Measurements from ENCODE around the gene GSE1.
A peak's percentile ranks its signal among the peaks of the same experiment; 100 is the strongest.

GSE1 gene

GRCh38 chr16:85706449-85707034 lies 93.4 kb downstream of the GSE1 start:
- no peak for DNase-seq (ENCODE audit: low spot score)

GRCh38 chr16:85707528-85708095 lies 94.5 kb downstream of the GSE1 start:
- DNase-seq (ENCODE audit: low spot score), result no peak

GRCh38 chr16:85708338-85708737 lies 95.2 kb downstream of the GSE1 start:
- no peak for DNase-seq (ENCODE audit: low spot score)

GRCh38 chr16:85709766-85710585 lies 96.9 kb downstream of the GSE1 start:
- no peak for DNase-seq (ENCODE audit: low spot score)

DNA sequence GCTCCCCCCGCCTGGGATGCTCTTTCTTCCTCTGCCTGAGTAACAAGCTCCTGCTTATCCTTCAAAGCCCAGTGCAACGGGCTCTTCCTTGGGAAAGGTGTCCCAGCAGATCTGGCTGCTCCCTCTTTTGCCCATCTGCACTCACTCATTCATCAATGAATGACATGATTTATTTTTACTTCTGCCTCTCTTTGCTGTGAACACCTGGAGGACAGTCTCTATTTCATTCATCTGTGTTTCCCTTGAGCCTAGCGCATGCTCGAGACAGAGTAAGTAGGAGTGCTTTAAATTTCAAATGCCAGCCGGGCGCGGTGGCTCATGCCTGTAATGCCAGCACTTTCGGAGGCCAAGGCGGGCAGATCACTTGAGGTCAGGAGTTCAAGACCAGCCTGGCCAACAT lies 97.6 kb downstream of the GSE1 start:
- no peak for DNase-seq (ENCODE audit: low spot score)

DNA sequence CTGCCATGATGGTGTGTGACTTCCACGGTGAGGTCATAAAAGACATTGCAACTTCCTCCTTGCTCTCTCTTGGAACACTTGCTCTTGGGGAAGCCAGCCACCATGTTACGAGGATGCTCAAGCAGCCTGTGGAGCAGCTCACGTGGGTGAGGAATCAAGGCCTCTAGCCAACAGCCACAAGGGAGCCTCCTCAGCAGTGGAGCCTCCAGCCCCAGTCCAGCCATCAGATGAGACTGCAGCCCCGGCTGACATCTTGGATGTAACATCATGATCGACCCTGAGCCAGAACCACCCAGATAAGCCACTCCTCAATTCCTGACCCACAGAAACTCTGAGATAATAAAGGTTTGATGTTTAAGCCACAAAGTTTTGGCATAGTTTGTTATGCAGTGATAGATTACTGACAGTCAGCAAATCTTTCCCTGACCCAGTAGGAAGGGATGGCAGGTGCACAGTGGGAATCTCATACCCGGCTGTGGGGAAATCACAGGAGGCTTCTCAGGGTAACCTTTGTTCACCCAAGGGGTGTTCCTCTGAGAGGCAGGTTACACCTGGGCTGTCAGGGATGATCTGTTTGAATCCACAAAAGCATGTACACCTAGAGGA lies 99.0 kb downstream of the GSE1 start:
- DNase-seq (ENCODE audit: low spot score), result no peak

DNA sequence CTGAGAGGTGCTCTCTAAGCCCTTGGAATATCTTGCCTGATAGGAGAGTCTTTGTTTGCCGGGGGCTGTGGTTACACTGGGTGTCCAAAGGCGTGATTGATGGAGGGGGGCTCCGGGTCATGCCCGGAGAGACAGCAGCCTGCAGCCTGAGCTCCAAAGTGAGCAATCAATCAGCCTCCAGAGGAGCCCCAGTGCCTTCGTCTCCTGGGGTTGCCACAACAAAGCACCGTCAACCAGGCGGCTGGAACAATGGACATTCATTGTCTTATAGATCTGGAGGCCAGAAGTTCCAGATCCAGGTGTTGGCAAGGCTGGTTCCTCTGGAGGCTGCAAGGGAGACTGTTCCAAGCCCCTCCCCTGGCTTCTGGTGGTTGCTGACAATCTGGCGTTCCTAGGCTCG lies 99.7 kb downstream of the GSE1 start:
- DNase-seq (ENCODE audit: low spot score), result no peak

DNA sequence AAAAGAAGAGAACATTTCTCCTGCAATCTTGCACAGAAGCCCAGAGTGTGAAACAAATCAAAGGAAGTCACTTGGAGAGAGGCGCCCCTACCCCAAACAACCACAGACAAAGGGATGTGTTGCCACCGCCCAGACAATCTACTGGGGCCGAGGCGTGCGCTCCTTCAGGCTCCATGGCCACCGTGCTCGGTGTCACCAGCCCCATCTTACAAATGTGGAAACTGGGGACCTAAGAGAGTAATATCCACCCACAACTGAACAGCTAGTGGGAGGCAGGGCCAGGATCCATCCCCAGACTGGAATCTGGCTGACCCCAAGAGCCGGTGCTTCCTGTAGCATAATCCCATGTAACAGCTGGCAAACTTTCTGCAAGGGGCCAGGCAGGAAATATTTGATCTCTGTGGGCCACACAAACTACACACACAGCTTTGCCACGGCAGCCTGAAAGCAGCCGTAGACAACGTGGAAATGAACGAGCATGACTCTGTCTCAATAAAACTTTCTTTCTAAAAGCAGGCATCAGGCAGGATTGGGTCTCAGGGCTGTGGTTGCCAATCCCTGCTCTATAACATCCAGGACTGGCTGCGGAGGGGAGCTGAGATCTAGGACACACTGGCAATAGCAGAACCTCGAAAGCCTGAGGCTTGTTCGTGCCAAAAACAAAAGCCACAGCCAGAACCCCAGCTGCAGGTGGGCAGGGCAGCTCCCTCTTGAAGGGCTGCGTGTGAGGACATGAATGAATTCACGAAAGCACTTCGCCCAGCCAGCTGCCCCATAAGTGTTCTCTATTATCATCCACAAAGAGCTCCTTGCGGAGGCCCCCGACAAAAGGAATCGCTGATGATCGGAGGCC lies 102.3 kb downstream of the GSE1 start:
- DNase-seq (ENCODE audit: low spot score), result no peak

DNA sequence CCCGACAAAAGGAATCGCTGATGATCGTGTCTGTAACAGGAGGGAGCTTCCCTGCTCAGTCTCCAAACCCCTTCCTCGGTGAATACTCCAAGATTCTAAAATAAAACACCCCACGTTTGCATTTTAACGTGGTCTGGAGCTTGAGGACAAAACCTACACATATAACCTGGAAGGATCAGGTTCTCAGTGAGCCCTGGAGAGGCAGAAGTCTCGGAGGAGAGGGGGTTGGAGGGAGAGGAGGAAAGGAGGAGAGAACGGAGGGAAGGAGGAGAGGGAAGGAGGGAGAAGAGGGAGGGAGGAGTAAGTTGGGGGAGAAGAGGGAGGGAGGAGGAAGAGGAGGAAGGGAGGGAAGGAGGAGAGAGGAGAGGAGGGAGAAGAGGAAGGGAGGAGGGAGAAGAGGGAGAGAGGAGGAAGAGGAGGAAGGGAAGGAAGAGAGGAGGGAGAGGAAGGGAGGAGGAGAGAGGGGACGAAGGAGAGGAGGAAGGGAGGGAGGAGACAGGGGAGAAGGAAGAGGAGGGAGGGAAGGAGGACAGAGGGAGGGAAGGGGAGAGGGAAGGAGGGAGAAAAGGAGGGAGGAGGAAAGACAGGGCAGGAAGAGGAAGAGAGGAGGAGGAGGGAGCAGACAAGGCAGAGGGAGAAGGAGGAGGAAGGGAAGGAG lies 103.0 kb downstream of the GSE1 start:
- DNase-seq (ENCODE audit: low spot score), result no peak

DNA sequence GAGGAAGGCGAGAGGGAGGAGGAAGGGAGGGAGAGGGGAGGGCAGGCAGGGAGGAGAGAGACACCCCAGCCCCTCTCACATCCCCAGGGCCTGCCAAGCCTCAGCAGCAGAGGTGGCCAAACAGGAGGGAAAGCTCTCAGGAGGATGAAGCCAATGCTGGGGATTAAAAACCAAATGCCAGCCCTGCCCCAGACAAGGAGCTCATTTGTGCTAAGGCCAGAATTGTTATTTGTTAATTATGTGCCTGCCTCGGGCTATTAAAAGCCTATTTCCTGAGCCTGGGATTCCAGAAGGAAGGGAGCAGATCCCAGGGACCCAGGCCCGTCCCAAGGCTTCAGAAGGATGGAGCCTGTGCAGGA lies 103.5 kb downstream of the GSE1 start:
- peak; percentile 68 for DNase-seq (ENCODE audit: low spot score)

DNA sequence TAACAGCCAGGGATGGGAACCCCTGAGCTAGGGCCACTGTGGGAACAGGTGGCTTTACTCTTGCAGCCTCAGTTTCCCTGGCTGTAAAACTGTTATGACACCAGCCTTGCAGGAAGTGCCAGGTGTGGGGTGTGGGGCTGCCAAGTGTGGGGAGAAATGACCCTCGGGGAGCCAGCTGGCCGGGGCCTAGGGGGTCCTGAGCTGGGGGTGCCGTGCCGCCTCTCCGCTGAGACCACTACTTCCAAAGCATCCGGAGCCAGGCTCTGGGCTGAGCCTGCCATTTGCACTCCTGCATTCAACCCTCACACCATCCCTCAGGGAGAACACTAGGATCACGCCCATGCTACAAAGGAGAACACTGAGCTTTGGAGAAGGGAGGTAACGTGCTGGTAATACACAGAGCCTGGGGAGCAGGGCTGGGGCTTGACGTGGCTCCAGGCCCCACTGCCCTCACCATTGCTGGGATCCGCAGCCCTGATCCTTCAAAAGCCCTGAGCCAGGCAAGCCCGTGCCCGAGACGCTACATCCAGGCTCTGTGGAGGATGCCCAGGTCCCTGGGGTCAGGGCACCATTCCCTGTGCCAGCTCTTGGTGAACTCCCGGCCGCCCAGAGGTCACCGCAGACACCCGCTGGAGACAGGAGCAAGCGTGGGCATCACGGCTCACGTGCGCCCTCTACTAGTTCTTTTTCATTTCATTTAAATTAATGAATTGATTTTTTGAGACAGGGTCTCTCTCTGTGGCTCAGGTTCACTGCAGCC lies 104.5 kb downstream of the GSE1 start:
- peak; percentile 74 for DNase-seq (ENCODE audit: low spot score)

DNA sequence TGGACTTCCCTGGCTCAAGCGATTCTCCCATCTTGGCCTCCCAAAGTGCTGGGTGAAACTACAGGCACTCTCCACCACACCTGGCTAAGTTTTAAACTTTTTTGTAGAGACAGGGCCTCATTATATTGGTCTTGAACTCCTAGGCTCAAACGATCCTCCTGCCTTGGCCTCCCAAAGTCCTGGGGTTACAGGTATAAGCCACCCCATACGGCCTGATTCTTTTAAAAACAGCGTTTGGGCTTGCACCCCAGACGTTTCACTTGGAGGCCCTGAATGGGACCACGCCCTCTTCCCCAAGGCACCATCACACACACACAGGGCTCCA lies 105.0 kb downstream of the GSE1 start:
- DNase-seq (ENCODE audit: low spot score), result no peak

GRCh38 chr16:85718682-85719081 lies 105.6 kb downstream of the GSE1 start:
- no peak for DNase-seq (ENCODE audit: low spot score)

DNA sequence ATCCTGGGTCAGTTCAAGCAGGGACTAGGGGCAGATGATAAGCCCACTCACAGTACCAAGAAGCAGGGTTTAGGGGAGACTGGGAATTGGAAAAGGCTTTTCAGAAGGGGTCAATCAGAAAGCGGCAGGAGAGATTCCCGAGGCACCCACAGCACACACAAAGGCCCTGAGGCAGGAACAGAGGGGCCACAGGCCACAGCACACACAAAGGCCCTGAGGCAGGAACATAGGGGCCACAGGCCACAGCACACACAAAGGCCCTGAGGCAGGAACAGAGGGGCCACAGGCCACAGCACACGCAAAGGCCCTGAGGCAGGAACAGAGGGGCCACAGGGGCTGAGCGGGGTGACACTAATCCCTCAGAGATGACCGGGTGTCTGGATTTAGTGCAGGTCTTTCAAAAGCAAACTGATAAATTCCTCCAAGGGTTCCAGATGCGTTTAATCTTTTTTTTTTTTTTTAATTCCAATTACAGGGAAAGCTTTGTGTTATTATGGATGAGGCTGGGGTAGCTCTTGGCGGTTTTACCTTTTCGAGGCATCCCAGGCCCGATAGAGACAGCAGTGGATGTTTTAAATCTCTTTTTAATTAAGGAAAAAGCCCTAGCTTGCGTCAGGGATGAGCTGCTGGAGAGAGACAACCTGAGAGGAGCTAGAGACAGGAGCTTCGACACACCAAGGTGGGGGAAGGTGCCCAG lies 106.6 kb downstream of the GSE1 start:
- no peak for DNase-seq (ENCODE audit: low spot score)

- DNase-seq (ENCODE audit: low spot score), result no peak
Observed at GRCh38 chr16:85720302-85720637, 107.1 kb downstream of the GSE1 start.

GRCh38 chr16:85722128-85722893 lies 109.2 kb downstream of the GSE1 start:
- DNase-seq (ENCODE audit: low spot score), result no peak

GRCh38 chr16:85724126-85724879 lies 111.2 kb downstream of the GSE1 start:
- no peak for DNase-seq (ENCODE audit: low spot score)

- DNase-seq (ENCODE audit: low spot score), result no peak
Observed at GRCh38 chr16:85724936-85725335, 111.8 kb downstream of the GSE1 start.
